H1 (cell line): ENCODE results near the gene KLHDC7B. TPM values are rescaled to one million over a fixed set of nuclear protein-coding genes. Genes with fewer than 3 reads are reported as not detected.

Experiments used
- BACH1 ChIP-seq: IDR thresholded peaks from 2 replicates; pipeline ENCODE4 v1.6.1; 2012; ENCODE audit warnings: low read length, improper control_type of control experiment
- BRCA1 ChIP-seq: IDR thresholded peaks from 2 replicates; pipeline ENCODE4 v1.6.1; 2012; ENCODE audit warnings: low read depth, low read length, improper control_type of control experiment
- CEBPB ChIP-seq: IDR thresholded peaks from 2 replicates; pipeline ENCODE4 v1.6.1; 2012; ENCODE audit warnings: low read depth, low read length
- EP300 ChIP-seq, 2 experiments: IDR thresholded peaks; 1 replicate in 1 of 2; 2 replicates in 1 of 2; pipeline ENCODE4 v1.6.1; 2011 to 2012; ENCODE audit warnings: low read depth in 2 of 2, low read length in 2 of 2, mild to moderate bottlenecking in 2 of 2, borderline replicate concordance in 1 of 2, inconsistent platforms in 1 of 2, moderate library complexity in 1 of 2
- KDM1A ChIP-seq: fragments of 200-600, 300-600 bp; sonication (generic); IDR thresholded peaks from 2 replicates; pipeline ENCODE4 v1.7.1; 2016; ENCODE audit warnings: mild to moderate bottlenecking, low read length, borderline replicate concordance
- NANOG ChIP-seq: IDR thresholded peaks from 2 replicates; pipeline ENCODE4 v1.6.1; 2011; ENCODE audit warnings: low read length, low read depth, mild to moderate bottlenecking, inconsistent platforms; ENCODE audit not compliant: insufficient read depth, poor library complexity, severe bottlenecking
- PHF8 ChIP-seq: fragments of 200-600 bp; sonication (generic); conservative IDR thresholded peaks from 2 replicates; pipeline ENCODE4 v1.7.1; 2012; ENCODE audit warnings: low read depth, mild to moderate bottlenecking, inconsistent platforms, low read length, moderate library complexity
- RXRA ChIP-seq: IDR thresholded peaks from 2 replicates; pipeline ENCODE4 v1.6.1; 2011; ENCODE audit warnings: low read depth, mild to moderate bottlenecking, low read length, moderate library complexity; ENCODE audit not compliant: insufficient read depth
- TCF12 ChIP-seq: IDR thresholded peaks from 2 replicates; pipeline ENCODE4 v1.6.1; 2011; ENCODE audit warnings: low read depth, mild to moderate bottlenecking, low read length
- polyA plus RNA-seq, 7 experiments: library from polyadenylated mRNA; depleted of rRNA in 3 of 7; stranded (reverse) in 5 of 7; unstranded in 2 of 7; fragments of >200 nt in 5 of 7; fragments of 200-250 nt in 2 of 7; gene quantifications; 1 replicate in 5 of 7; 2 replicates in 1 of 7; 4 replicates in 1 of 7; pipeline versions ENCODE4 v1.2.1 to v1.2.3, GENCODE V29; 2011 to 2013; ENCODE audit warnings: missing spikeins in 2 of 7, mixed read lengths in 2 of 7
- total RNA-seq: library from RNA; stranded (reverse); fragmentation: NEBNext Ultra II Directional; extraction: Animal tissue kit (Norgen Biotek cat#: 25700); gene quantifications from 2 replicates; pipeline ENCODE4 v1.2.1, GENCODE V29; 2021
- TF ChIP-seq, protein P1 (sequence below), 3 experiments: IDR thresholded peaks; 1 replicate in 2 of 3; 2 replicates in 1 of 3; pipeline versions ENCODE4 v1.5.1 to v1.6.1; 2011; ENCODE audit warnings: low read length in 3 of 3, mild to moderate bottlenecking in 3 of 3, inconsistent platforms in 2 of 3, low read depth in 1 of 3, moderate library complexity in 1 of 3; ENCODE audit not compliant: insufficient read depth in 1 of 3; ENCODE audit errors: control extremely low read depth in 1 of 3
- TF ChIP-seq, protein P2 (sequence below): IDR thresholded peaks from 2 replicates; pipeline ENCODE4 v1.6.1; 2012; ENCODE audit warnings: low read length, inconsistent platforms

Gene KLHDC7B
- total and polyA plus RNA-seq, 2 of the 8 experiments (the other 6 are each of a cell fraction or from before 2014, with no cell fraction given) = not detected

DNA sequence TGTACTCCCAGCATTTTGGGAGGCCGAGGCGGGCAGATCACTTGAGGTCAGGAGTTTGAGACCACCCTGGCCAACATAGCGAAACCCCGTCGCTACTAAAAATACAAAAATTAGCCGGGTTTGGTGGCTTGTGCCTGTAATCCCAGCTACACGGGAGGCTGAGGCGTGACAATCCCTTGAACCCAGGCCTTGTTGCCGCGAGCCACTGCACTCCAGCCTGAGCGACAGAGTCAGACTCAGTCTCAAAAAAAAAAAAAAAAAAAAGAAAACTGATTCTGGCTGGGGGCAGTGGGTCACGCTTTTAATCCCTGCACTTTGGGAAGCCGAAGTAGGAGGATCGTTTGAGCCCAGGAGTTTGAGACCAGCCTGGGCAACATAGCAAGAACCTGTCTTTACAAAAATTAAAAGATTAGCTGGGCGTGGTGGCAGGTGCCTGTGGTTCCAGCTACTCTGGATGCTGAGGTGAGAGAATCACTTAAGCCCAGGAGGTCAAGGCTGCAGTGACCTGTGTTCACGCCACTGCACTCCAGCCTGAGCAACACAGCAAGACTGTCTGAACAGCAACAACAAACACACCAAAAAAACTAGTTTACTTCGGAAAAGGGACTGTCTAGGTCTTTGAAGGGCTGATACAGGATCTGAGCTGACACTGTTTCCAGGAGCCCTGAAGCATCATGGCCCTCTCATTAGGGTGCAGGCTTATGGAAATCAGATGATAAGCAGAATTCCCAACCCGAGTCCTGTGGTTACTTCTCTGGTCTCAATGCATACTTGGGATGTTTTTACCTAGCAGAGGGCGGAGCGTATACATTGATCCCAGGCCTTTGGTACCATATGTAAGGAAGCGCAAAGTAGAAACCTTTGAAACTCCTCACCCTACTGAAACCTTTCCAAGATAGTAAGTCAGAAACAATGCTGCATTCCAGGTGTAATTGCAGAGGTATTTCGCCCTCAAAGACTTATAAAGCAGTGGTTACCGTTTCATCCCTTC lies 38.7 kb downstream of the KLHDC7B start (continued):
- TF ChIP-seq, protein P1, sequence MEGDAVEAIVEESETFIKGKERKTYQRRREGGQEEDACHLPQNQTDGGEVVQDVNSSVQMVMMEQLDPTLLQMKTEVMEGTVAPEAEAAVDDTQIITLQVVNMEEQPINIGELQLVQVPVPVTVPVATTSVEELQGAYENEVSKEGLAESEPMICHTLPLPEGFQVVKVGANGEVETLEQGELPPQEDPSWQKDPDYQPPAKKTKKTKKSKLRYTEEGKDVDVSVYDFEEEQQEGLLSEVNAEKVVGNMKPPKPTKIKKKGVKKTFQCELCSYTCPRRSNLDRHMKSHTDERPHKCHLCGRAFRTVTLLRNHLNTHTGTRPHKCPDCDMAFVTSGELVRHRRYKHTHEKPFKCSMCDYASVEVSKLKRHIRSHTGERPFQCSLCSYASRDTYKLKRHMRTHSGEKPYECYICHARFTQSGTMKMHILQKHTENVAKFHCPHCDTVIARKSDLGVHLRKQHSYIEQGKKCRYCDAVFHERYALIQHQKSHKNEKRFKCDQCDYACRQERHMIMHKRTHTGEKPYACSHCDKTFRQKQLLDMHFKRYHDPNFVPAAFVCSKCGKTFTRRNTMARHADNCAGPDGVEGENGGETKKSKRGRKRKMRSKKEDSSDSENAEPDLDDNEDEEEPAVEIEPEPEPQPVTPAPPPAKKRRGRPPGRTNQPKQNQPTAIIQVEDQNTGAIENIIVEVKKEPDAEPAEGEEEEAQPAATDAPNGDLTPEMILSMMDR (IDR thresholded peaks at IDR 0.05; ENCODE audit: control extremely low read depth in 1 of 3, insufficient read depth in 1 of 3, low read depth in 1 of 3, low read length in 3 of 3) = no peak
- TF ChIP-seq BACH1 (no peak), EP300 (IDR thresholded peaks at IDR 0.05; ENCODE audit: borderline replicate concordance in 1 of 2, low read depth in 2 of 2, low read length in 2 of 2) (no peak), KDM1A (no peak), PHF8 (no peak), CEBPB (no peak), RXRA (no peak), NANOG (no peak), TCF12 (no peak), BRCA1 (no peak)
- TF ChIP-seq, protein P2, sequence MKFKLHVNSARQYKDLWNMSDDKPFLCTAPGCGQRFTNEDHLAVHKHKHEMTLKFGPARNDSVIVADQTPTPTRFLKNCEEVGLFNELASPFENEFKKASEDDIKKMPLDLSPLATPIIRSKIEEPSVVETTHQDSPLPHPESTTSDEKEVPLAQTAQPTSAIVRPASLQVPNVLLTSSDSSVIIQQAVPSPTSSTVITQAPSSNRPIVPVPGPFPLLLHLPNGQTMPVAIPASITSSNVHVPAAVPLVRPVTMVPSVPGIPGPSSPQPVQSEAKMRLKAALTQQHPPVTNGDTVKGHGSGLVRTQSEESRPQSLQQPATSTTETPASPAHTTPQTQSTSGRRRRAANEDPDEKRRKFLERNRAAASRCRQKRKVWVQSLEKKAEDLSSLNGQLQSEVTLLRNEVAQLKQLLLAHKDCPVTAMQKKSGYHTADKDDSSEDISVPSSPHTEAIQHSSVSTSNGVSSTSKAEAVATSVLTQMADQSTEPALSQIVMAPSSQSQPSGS = no peak
- TF ChIP-seq, all 59 proteins: peak for 0
